Ectodermal cell (in vitro differentiated cells): Measurements from ENCODE around the gene LHCGR.
"Not testable (repeated sequence)": the region's sequence is repeated elsewhere in the genome, so short reads cannot be mapped to it uniquely, and the experiment has no call there.

Experiments used
- H3K27ac ChIP-seq: 2 replicates; pipeline ENCODE4 v1.7.0; 2013; ENCODE audit warnings: mild to moderate bottlenecking, low read depth, low read length; ENCODE audit not compliant: insufficient read depth, poor library complexity, severe bottlenecking
- H3K27me3 ChIP-seq: 2 replicates; pipeline ENCODE4 v1.7.0; 2013; ENCODE audit warnings: mild to moderate bottlenecking, low read length; ENCODE audit not compliant: insufficient read depth, control insufficient read depth, poor library complexity, severe bottlenecking
- H3K36me3 ChIP-seq: one replicate; pipeline ENCODE4 v1.7.0; 2013; ENCODE audit warnings: low read length; ENCODE audit not compliant: control insufficient read depth, insufficient read depth
- H3K4me1 ChIP-seq: one replicate; pipeline ENCODE4 v1.7.0; 2013; ENCODE audit warnings: low read length; ENCODE audit not compliant: control insufficient read depth, insufficient read depth
- H3K4me3 ChIP-seq: 2 replicates; pipeline ENCODE4 v1.7.0; 2013; ENCODE audit warnings: low read depth, low read length, control low read depth; ENCODE audit not compliant: insufficient read depth
- H3K9me3 ChIP-seq: 2 replicates; pipeline ENCODE4 v1.7.0; 2013; ENCODE audit warnings: mild to moderate bottlenecking, low read length, moderate library complexity; ENCODE audit not compliant: control insufficient read depth
- WGBS, 2 experiments: methylation state at CpG; one replicate each; pipeline ENCODE4 v1.1.7; 2013; ENCODE audit warnings: missing lambda C conversion rate in 2 of 2; 5-methylcytosine and 5-hydroxymethylcytosine counted together

Gene LHCGR

DNA sequence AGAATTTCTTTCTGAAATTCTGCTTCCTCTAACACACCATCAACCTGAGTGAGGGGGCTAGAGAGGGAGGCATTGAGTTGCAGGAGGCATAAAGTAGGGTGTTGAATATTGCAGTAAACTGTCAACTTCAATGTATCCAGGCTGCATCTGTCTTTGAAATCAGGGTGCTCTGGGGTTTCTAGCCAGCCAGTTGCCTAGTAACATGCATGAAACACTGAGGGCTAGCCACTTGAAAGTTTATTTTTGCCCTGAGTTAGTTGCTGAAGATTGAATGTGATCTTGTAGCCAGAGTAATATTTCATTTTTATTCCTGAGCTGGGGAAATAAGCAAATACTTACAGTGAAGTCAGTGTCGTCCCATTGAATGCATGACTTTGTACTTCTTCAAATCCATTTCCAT is 41.9 kb downstream of the LHCGR start:
- 89% methylated on average over 1 of the region's 1 CpG; no CpG with 5 or more reads in 1 of the 2 experiments for whole genome bisulfite sequencing, 2 experiments
- H3K27ac ChIP-seq = no peak overlapping the region

DNA sequence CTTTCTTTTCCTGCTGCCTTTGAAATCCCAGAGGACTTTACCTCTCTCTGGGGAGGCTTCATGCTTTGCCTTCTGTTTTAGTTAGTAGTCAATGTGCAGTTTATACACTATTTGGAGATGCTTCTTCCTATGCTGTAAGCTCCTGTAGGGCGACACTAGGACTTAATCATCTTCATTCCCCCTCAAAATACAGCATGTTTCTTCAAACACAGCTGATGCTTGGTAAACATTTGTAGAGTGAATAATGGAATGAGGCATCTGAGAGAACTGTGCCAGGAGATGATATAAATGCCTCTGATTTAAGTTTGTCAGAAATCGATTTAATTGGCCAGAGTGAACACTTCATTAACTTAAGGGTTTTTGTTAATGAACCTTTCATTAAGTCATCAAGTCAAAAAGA is 43.4 kb downstream of the LHCGR start:
- Histone ChIP-seq H3K27ac (no peak overlapping the region), H3K27me3 (no peaks in the 10 kb centered on the region)

More for the DNA sequence above, 41.9 kb downstream of the LHCGR start:
- Histone ChIP-seq H3K4me1 (peaks cover 18% of the 10 kb centered on the region), H3K9me3 (no peaks in the 10 kb centered on the region), H3K36me3 (no peaks in the 10 kb centered on the region), H3K4me3 (no peak overlapping the region), H3K27me3 (no peaks in the 10 kb centered on the region)

DNA sequence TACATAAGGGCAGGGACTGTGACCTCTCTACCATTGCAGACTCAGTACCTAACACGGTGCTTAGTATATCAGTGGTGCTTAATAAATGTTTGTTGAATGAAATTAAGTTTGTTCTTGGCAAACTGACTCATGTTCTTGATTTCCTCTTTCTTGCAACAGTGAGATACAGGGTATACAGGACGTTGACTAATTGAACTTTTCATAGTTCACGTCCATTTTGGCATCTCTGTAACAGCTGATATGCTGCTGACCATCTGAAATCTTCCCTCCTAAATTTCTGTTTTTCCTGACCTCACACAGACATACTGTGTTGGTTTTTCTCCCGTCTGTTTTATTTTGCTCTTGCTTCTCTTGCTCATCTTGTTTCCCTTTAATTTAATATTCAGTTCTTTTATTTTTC is 44.2 kb downstream of the LHCGR start:
- WGBS, 2 experiments = 69 to 71% methylated on average over 4 of the region's 4 CpGs
- H3K27ac ChIP-seq = no peak overlapping the region
- no peaks in the 10 kb centered on the region for H3K9me3 ChIP-seq
- H3K4me3 ChIP-seq = no peak overlapping the region
- no peaks in the 10 kb centered on the region for H3K27me3 ChIP-seq
- peaks cover 6% of the 10 kb centered on the region for H3K4me1 ChIP-seq
- H3K36me3 ChIP-seq = no peaks in the 10 kb centered on the region

More for the DNA sequence above, 43.4 kb downstream of the LHCGR start:
- H3K9me3 ChIP-seq = no peaks in the 10 kb centered on the region
- H3K4me3 ChIP-seq = no peak overlapping the region
- no peaks in the 10 kb centered on the region for H3K36me3 ChIP-seq
- H3K4me1 ChIP-seq = peaks cover 6% of the 10 kb centered on the region
- WGBS, 2 experiments = 80 to 92% methylated on average over 1 of the region's 2 CpGs

DNA sequence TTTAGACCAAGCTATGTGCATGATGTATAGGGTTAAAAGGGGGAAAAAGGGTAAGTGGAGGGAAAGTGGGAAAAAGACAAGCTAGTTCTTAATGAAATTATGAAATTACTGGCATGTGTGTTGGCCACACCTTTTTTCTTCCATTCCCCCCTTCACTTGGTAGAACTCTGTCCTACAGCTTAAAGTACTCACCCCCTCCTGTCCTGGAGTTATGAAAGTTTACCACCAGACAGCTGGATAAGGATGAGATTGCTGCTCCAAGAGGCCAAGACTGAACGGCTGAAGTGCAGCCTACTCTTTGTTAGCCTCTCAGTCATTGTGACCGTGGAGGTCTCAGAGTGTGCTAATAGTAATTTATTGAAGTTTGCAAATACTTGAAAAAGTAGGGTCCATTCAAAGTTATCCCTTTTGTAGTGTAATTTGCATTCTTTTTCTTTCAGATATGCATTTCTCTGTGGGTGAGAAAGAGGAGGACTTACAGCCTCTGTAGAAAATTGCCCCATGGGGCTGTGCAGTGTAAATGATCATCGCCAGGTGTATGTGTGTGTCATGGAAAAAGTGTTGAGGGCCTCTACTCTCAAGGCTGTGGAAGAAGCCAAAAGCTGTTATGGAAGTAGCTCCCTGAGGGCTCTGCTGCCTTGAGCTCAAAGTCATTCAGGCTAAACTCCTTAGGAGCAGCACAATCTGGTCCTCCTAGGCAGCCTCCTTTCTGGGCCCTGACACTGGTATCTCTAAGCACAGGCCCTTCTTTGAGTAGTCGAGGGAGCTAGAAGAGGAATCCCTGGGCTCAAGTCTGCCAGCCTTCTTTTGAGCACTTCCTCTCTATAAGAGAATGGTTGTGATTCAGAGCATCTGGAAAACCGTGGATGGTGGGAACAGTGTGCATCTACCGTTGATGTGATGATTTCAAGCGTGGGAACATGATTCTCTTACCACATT is 46.2 kb downstream of the LHCGR start:
- Histone ChIP-seq H3K27me3 (no peaks in the 10 kb centered on the region), H3K36me3 (no peaks in the 10 kb centered on the region), H3K9me3 (no peaks in the 10 kb centered on the region), H3K4me3 (no peak overlapping the region), H3K4me1 (peaks cover 6% of the 10 kb centered on the region), H3K27ac (no peak overlapping the region)
- WGBS, 2 experiments = 87 to 92% methylated on average over 7 of the region's 7 CpGs

DNA sequence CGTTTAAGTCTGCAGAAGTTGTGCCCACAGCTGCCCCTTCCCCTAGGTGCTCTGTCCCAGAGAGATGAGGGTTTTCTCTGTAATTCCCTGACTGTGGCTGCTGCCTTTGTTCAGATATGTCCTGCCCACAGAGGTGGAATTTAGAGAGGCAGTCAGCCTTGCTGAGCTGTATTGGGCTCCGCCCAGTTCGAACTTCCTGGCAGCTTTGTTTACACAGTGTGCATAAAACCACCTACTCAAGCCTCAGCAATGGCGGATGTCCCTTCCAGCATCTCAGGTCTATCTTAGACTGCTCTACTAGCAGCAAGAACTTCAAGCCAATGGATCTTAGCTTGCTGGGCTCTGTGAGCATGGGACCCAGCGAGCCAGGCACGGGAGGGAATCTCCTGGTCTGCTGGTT is 48.1 kb downstream of the LHCGR start:
- Histone ChIP-seq H3K4me3 (no peak overlapping the region), H3K9me3 (no peaks in the 10 kb centered on the region), H3K4me1 (peaks cover 6% of the 10 kb centered on the region), H3K36me3 (no peaks in the 10 kb centered on the region), H3K27me3 (no peaks in the 10 kb centered on the region), H3K27ac (no peak overlapping the region)
- WGBS, 2 experiments = 89 to 96% methylated on average over 6 of the region's 6 CpGs

DNA sequence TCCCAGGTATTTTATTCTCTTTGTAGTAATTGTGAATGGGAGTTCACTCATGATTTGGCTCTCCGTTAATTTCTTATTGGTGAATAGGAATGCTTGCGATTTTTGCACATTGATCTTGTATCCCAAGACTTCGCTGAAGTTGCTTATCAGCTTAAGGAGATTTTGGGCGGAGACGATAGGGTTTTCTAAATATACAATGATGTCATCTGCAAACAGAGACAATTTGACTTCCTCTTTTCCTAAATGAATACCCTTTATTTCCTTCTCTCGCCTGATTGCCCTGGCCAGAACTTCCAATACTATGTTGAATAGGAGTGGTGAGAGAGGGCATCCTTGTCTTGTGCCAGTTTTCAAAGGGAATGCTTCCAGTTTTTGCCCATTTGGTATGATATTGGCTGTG is 51.9 kb downstream of the LHCGR start:
- H3K4me3 ChIP-seq, H3K27me3 ChIP-seq, H3K4me1 ChIP-seq, H3K27ac ChIP-seq, H3K36me3 ChIP-seq, H3K9me3 ChIP-seq: not testable (repeated sequence)
- 93 to 96% methylated on average over 5 of the region's 6 CpGs for WGBS, 2 experiments

DNA sequence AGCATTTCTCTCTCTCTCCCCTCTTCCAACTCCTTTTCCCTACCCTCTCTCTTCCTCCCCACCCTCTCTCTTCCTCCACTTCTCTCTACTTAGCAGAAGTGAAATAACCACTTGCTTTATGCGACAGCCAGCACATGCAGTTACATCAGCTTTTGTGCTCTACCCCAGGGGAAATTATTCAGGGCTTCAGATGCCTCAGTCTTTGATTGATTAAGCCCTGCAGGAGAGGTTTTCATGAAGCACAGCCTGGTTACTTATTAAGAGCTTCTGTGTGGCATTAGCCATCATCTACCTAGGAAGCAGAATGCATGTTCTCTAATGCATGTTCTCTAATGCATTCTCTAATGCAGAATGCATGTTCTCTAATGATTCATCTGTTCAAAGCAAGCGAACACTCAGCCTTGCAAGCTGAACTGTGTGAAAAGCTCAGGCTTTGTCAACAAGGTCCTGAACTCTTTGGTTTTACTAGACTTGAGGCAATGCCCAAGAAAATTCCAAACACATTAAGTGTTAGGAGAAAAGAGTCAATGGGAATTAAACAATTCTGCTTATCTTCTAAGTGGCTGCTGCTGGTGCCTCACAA is 56.1 kb downstream of the LHCGR start:
- H3K36me3 ChIP-seq = no peaks in the 10 kb centered on the region
- peaks cover 22% of the 10 kb centered on the region for H3K4me1 ChIP-seq
- no peaks in the 10 kb centered on the region for H3K9me3 ChIP-seq
- 46 to 51% methylated on average over 2 of the region's 2 CpGs for WGBS, 2 experiments
- H3K4me3 ChIP-seq = no peak overlapping the region
- H3K27ac ChIP-seq = peak overlapping the region; percentile 62
- H3K27me3 ChIP-seq = no peaks in the 10 kb centered on the region

DNA sequence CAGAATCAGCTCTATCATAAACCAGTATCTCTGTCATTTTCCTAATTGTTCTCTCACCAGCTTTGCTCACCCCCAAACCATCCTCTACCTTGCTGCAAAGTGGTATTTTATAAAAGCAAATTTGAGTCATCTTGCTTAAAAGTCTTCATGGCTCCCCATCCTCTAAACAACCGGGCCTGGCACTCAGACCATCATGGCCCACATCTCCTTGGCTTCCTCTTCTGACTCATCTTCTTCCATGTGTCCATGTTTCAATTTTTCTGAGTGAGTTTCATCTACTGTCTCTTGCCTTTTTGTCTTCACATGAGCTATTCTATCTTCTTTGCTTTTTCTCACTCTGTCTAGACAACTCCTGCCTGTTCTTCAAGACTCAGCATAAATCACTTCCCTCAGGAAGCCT is 58.6 kb downstream of the LHCGR start:
- no peaks in the 10 kb centered on the region for H3K36me3 ChIP-seq
- 88 to 98% methylated on average over 1 of the region's 1 CpG for WGBS, 2 experiments
- H3K4me1 ChIP-seq = peaks cover 39% of the 10 kb centered on the region
- H3K4me3 ChIP-seq = no peak overlapping the region
- H3K9me3 ChIP-seq = no peaks in the 10 kb centered on the region
- H3K27me3 ChIP-seq = no peaks in the 10 kb centered on the region
- H3K27ac ChIP-seq = no peak overlapping the region

DNA sequence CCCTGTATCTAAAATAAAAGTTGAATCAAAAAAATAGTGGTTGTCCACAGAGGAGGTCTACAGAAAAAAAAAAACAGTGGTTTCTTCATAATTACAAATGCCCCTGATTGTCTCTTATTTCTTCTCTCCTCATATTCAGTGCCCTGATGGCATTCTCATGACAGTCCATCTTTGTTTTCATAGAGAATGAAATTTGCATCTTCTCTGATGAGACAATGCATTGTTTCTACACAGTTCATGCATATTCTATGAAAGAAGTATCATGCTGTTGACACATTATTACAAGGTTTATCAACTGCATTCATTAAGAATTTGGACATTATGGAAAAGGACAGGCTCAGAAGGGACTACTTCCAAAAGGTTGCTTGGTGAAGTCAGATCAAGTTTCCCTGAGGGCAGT is 59.5 kb downstream of the LHCGR start:
- peaks cover 39% of the 10 kb centered on the region for H3K4me1 ChIP-seq
- no peaks in the 10 kb centered on the region for H3K27me3 ChIP-seq
- H3K4me3 ChIP-seq = no peak overlapping the region
- H3K9me3 ChIP-seq = no peaks in the 10 kb centered on the region
- no peaks in the 10 kb centered on the region for H3K36me3 ChIP-seq
- no peak overlapping the region for H3K27ac ChIP-seq

DNA sequence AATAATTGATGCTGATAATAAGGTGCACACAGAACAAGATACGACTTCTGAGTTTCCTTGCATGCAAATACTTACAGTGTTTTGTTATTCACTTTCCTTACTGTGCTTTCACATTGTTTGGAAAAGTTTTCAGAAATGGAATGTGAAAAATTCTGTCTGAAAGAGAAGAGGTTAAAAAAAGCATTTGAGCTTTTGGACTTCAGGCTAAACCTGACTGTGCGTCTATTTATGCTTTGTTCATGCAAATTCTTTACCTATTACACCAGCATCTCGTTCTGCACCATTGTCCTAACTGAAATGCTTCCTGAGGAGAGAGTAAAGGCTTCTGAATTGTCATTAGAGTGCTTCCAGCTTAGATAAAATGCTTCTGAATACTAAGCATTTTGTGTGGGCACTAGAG is 61.4 kb downstream of the LHCGR start:
- H3K9me3 ChIP-seq = no peaks in the 10 kb centered on the region
- H3K36me3 ChIP-seq = no peaks in the 10 kb centered on the region
- no peak overlapping the region for H3K27ac ChIP-seq
- no peak overlapping the region for H3K4me3 ChIP-seq
- 25 to 31% methylated on average over 1 to 3 of the region's 3 CpGs for WGBS, 2 experiments
- no peaks in the 10 kb centered on the region for H3K27me3 ChIP-seq
- peaks cover 31% of the 10 kb centered on the region for H3K4me1 ChIP-seq
